ENCODE data around the gene LIMS1.
"Not testable (repeated sequence)": the region's sequence is repeated elsewhere in the genome, so short reads cannot be mapped to it uniquely, and the experiment has no call there.

GRCh38 chr2:108657517-108657916, 123.2 kb downstream of the LIMS1 start:
- TF ChIP-seq CTCF (IDR thresholded peaks at IDR 0.05 in 8 of 11, conservative IDR thresholded peaks at IDR 0.05 in 3 of 11); POLR2A (IDR thresholded peaks at IDR 0.05): not testable (repeated sequence)
